Small intestine (tissue), 7 donors: ENCODE data around the gene LENEP. TPM values are rescaled to one million over a fixed set of nuclear protein-coding genes. Genes with fewer than 3 reads are reported as not detected.
"Not testable (repeated sequence)": the region's sequence is repeated elsewhere in the genome, so short reads cannot be mapped to it uniquely, and the experiment has no call there.

ENCODE experiments used
- DNase-seq, 2 donors: peaks; one replicate each; pipeline versions ENCODE4 v3.0.0 to v3.0.0-alpha.2; 2013
- FAIRE-seq: peaks from 2 replicates; lab custom pipeline; 2012; peaks lifted over from hg19 to GRCh38; lab: Jason Lieb, UNC
- H3K27ac ChIP-seq, 3 donors: one replicate each; pipeline ENCODE4 v1.5.1; 2013; ENCODE audit warnings: low read length in 2 of 3, mild to moderate bottlenecking in 2 of 3, control low read depth in 1 of 3, inconsistent platforms in 1 of 3, low read depth in 1 of 3, moderate library complexity in 1 of 3
- H3K27me3 ChIP-seq, 3 donors: one replicate each; pipeline ENCODE4 v1.6.1; 2013; ENCODE audit warnings: low read length in 3 of 3, inconsistent platforms in 1 of 3; ENCODE audit not compliant: control insufficient read depth in 3 of 3, insufficient read depth in 3 of 3
- H3K36me3 ChIP-seq, 3 donors: one replicate each; pipeline ENCODE4 v1.6.1; 2013; ENCODE audit warnings: low read length in 3 of 3, inconsistent platforms in 1 of 3, low read depth in 1 of 3, mild to moderate bottlenecking in 1 of 3, moderate library complexity in 1 of 3; ENCODE audit not compliant: control insufficient read depth in 3 of 3, insufficient read depth in 2 of 3
- H3K4me1 ChIP-seq, 3 donors: one replicate each; pipeline ENCODE4 v1.6.1; 2013; ENCODE audit warnings: low read length in 2 of 3, inconsistent platforms in 1 of 3, low read depth in 1 of 3, mild to moderate bottlenecking in 1 of 3, moderate library complexity in 1 of 3; ENCODE audit not compliant: control insufficient read depth in 3 of 3, insufficient read depth in 2 of 3
- H3K4me3 ChIP-seq, 3 donors: one replicate each; pipeline ENCODE4 v1.5.1; 2013; ENCODE audit warnings: low read length in 3 of 3, control low read depth in 1 of 3, inconsistent platforms in 1 of 3, low read depth in 1 of 3, mild to moderate bottlenecking in 1 of 3, moderate library complexity in 1 of 3
- H3K9me3 ChIP-seq, 2 donors: one replicate each; pipeline ENCODE4 v1.6.1; 2013; ENCODE audit warnings: low read depth in 1 of 2, low read length in 1 of 2; ENCODE audit not compliant: control insufficient read depth in 2 of 2, insufficient read depth in 1 of 2
- WGBS, 3 donors: extraction: QIAGEN DNeasy Blood & Tissue Kit; methylation state at CpG; one replicate each; pipeline ENCODE4 v1.1.7; 2013; 5-methylcytosine and 5-hydroxymethylcytosine counted together
- polyA plus RNA-seq, 4 donors: library from polyadenylated mRNA; stranded (reverse) in 3 of 4; unstranded in 1 of 4; fragments of 200-250 nt in 3 of 4; fragments of 120-200 nt in 1 of 4; gene quantifications; one replicate each; pipeline versions ENCODE4 v1.2.1 to v1.2.3, GENCODE V29; 2013
- donor health status: healthy with polysubstance abuse.
- donor health status: control.
- donor health status: control.
- donor health status: Bipolar disorder and iron deficiency.
- donor health status: healthy.

The LENEP gene
- polyA plus RNA-seq, 4 donors, result 0.64 TPM; not detected in 3

GRCh38 chr1:154975409-154976059 is 17.9 kb upstream of the LENEP start:
- WGBS, 3 donors, result 0% methylated on average over 24 of the region's 24 CpGs
- peak; percentile 74 to 83 for DNase-seq
- H3K36me3 ChIP-seq, result peaks cover 0 to 13% (median 2%) of the 10 kb centered on the region in 3 donors
- no peak for FAIRE-seq
- H3K4me1 ChIP-seq, result peaks cover 7 to 41% (median 13%) of the 10 kb centered on the region in 3 donors
- H3K9me3 ChIP-seq, result no peaks in the 10 kb centered on the region
- H3K4me3 ChIP-seq, result peak overlapping the region; percentile 18 to 86 (median 84)
- no peaks in the 10 kb centered on the region for H3K27me3 ChIP-seq
- H3K27ac ChIP-seq, result peak overlapping the region; percentile 96 to 98 (median 97)

GRCh38 chr1:154977762-154978161 is 15.6 kb upstream of the LENEP start:
- not testable (repeated sequence) for H3K27me3 ChIP-seq, FAIRE-seq, H3K9me3 ChIP-seq, H3K4me3 ChIP-seq, H3K27ac ChIP-seq, DNase-seq
- WGBS, 3 donors, result 63 to 75% (median 66%) methylated on average over 3 of the region's 3 CpGs
- Histone ChIP-seq H3K4me1 (peaks cover 0 to 23% (median 6%) of the 10 kb centered on the region in 3 donors), H3K36me3 (peaks cover 0 to 10% (median 2%) of the 10 kb centered on the region in 3 donors)

- no peaks in the 10 kb centered on the region for H3K27me3 ChIP-seq
- H3K4me1 ChIP-seq, result peaks cover 0 to 19% (median 3%) of the 10 kb centered on the region in 3 donors
- DNase-seq (no peak), FAIRE-seq (no peak)
- no peaks in the 10 kb centered on the region for H3K9me3 ChIP-seq
- H3K27ac ChIP-seq, result no peak overlapping the region
- H3K36me3 ChIP-seq, result peaks cover 0 to 10% (median 2%) of the 10 kb centered on the region in 3 donors
- H3K4me3 ChIP-seq, result no peak overlapping the region
- 93 to 94% (median 94%) methylated on average over 3 of the region's 3 CpGs for WGBS, 3 donors
These were observed 15.0 kb upstream of the LENEP start for GRCh38 chr1:154978360-154978759.

- FAIRE-seq, result no peak
- peak overlapping the region in 1 of 3 donors; percentile 85 for H3K4me3 ChIP-seq
- 63 to 72% (median 66%) methylated on average over 6 of the region's 6 CpGs for WGBS, 3 donors
These were observed 11.0 kb upstream of the LENEP start for GRCh38 chr1:154982341-154982740.

GRCh38 chr1:154982897-154983648 is 10.3 kb upstream of the LENEP start, which contains the start of gene FLAD1:
TSS of gene FLAD1 (plus strand) at chr1:154983344. CDS start at chr1:154983695, 351 bp downstream.
- peak; percentile 99 to 100 for DNase-seq
- peak within 1 kb of the TSS; percentile 81 to 85 (median 85) for H3K4me3 ChIP-seq
- H3K36me3 ChIP-seq, result peaks cover 0 to 29% (median 2%) of the 10 kb centered on the region in 3 donors
- H3K4me1 ChIP-seq, result peaks cover 0 to 8% (median 5%) of the 10 kb centered on the region in 3 donors
- no peak for FAIRE-seq
- no peaks in the 10 kb centered on the region for H3K9me3 ChIP-seq
- H3K27me3 ChIP-seq, result no peaks in the 10 kb centered on the region
- 0 to 1% (median 1%) methylated on average over 26 of the region's 26 CpGs for WGBS, 3 donors
- peak within 1 kb of the TSS; percentile 27 to 74 (median 54) for H3K27ac ChIP-seq

More at GRCh38 chr1:154982341-154982740, 11.0 kb upstream of the LENEP start:
- H3K4me1 ChIP-seq, result peaks cover 0 to 12% (median 5%) of the 10 kb centered on the region in 3 donors
- H3K27me3 ChIP-seq, result no peaks in the 10 kb centered on the region
- H3K9me3 ChIP-seq, result no peaks in the 10 kb centered on the region
- no peak overlapping the region for H3K27ac ChIP-seq
- no peak for DNase-seq
- peaks cover 0 to 22% (median 2%) of the 10 kb centered on the region in 3 donors for H3K36me3 ChIP-seq

- FAIRE-seq, result no peak
- WGBS, 3 donors, result 14 to 19% (median 16%) methylated on average over 17 of the region's 17 CpGs
- Histone ChIP-seq H3K27me3 (no peaks in the 10 kb centered on the region), H3K36me3 (peaks cover 0 to 38% (median 0%) of the 10 kb centered on the region in 3 donors), H3K27ac (peak overlapping the region; percentile 27 to 74 (median 54)), H3K9me3 (no peaks in the 10 kb centered on the region), H3K4me1 (peaks cover 0 to 12% (median 5%) of the 10 kb centered on the region in 3 donors), H3K4me3 (peak overlapping the region; percentile 81 to 85 (median 85))
- DNase-seq, result no peak
These were observed 9.5 kb upstream of the LENEP start for GRCh38 chr1:154983776-154984466.

- H3K9me3 ChIP-seq, H3K27me3 ChIP-seq, H3K27ac ChIP-seq, H3K4me3 ChIP-seq, FAIRE-seq, DNase-seq: not testable (repeated sequence)
- Histone ChIP-seq H3K36me3 (peaks cover 5 to 52% (median 5%) of the 10 kb centered on the region in 3 donors), H3K4me1 (peaks cover 2 to 20% (median 5%) of the 10 kb centered on the region in 3 donors)
- 88 to 93% (median 91%) methylated on average over 4 of the region's 4 CpGs for WGBS, 3 donors
These were observed 6.7 kb upstream of the LENEP start for GRCh38 chr1:154986736-154987135.

- H3K27ac ChIP-seq, result no peak overlapping the region
- 62 to 79% (median 69%) methylated on average over 6 of the region's 6 CpGs for WGBS, 3 donors
- peaks cover 5 to 53% (median 5%) of the 10 kb centered on the region in 3 donors for H3K36me3 ChIP-seq
- H3K4me1 ChIP-seq, result peaks cover 2 to 20% (median 5%) of the 10 kb centered on the region in 3 donors
- FAIRE-seq, result no peak
- no peaks in the 10 kb centered on the region for H3K27me3 ChIP-seq
- H3K4me3 ChIP-seq, result no peak overlapping the region
- H3K9me3 ChIP-seq, result no peaks in the 10 kb centered on the region
- DNase-seq, result no peak
These were observed 6.1 kb upstream of the LENEP start for GRCh38 chr1:154987326-154987725.
